Measurements from ENCODE around the gene CDKL5.

GRCh38 chrX:18701621-18702361 lies 276.4 kb downstream of the CDKL5 start:
- TF ChIP-seq EZH2phosphoT487 (IDR thresholded peaks at IDR 0.05; ENCODE audit: borderline replicate concordance) (no peak), CTCF (conservative IDR thresholded peaks at IDR 0.05; ENCODE audit: low read length) (no peak)
